GM23338 (cell line): ENCODE results near the gene FUNDC2. TPM values are rescaled to one million over a fixed set of nuclear protein-coding genes. Genes with fewer than 3 reads are reported as not detected.

Experiments used
- ATAC-seq: fragments of 200-7000 bp; cut with Tn5 transposase; 3 replicates; pipeline ENCODE4 v1.9.1; 2020
- DNase-seq: peaks from one replicate; pipeline ENCODE4 v3.0.0-alpha.2; 2015; ENCODE audit warnings: low spot score
- H2AFZ ChIP-seq: fragments of 200-600 bp; sonication (generic); 2 replicates; pipeline ENCODE4 v1.8.0; 2016; ENCODE audit warnings: antibody characterized with exemption, mild to moderate bottlenecking, moderate library complexity
- H3F3A ChIP-seq: fragments of 200-600 bp; sonication (generic); replicated peaks from 2 replicates; pipeline ENCODE4 v1.8.0; 2017; ENCODE audit warnings: antibody characterized with exemption, mixed run types, low read depth
- H3K27ac ChIP-seq: fragments of 200-600 bp; sonication (generic); 2 replicates; pipeline ENCODE4 v1.6.1; 2016; ENCODE audit warnings: low read depth
- H3K27me3 ChIP-seq: fragments of 200-600 bp; sonication (generic); 2 replicates; pipeline ENCODE4 v1.8.0; 2016; ENCODE audit warnings: mild to moderate bottlenecking, mixed run types, moderate library complexity; ENCODE audit not compliant: insufficient read depth
- H3K36me3 ChIP-seq: fragments of 200-600 bp; sonication (generic); 2 replicates; pipeline ENCODE4 v1.8.0; 2016; ENCODE audit warnings: mild to moderate bottlenecking; ENCODE audit not compliant: insufficient read depth
- H3K4me1 ChIP-seq: fragments of 200-600 bp; sonication (generic); 2 replicates; pipeline ENCODE4 v1.8.0; 2016; ENCODE audit warnings: mild to moderate bottlenecking, moderate library complexity; ENCODE audit not compliant: insufficient read depth
- H3K4me2 ChIP-seq: fragments of 200-600 bp; sonication (generic); 2 replicates; pipeline ENCODE4 v1.7.1; 2017; ENCODE audit warnings: mixed run types
- H3K4me3 ChIP-seq: fragments of 200-600 bp; sonication (generic); 2 replicates; pipeline ENCODE4 v1.6.1; 2016; ENCODE audit warnings: mixed run types
- H3K79me2 ChIP-seq: fragments of 200-600 bp; sonication (generic); replicated peaks from 2 replicates; pipeline ENCODE4 v1.8.0; 2017; ENCODE audit warnings: mild to moderate bottlenecking; ENCODE audit not compliant: insufficient read depth
- H3K9me2 ChIP-seq: fragments of 200-600 bp; sonication (generic); 2 replicates; pipeline ENCODE4 v1.8.0; 2017; ENCODE audit not compliant: insufficient read depth
- H4K20me1 ChIP-seq: fragments of 200-600 bp; sonication (generic); replicated peaks from 2 replicates; pipeline ENCODE4 v1.8.0; 2017; ENCODE audit warnings: mild to moderate bottlenecking; ENCODE audit not compliant: insufficient read depth
- H3K27ac Mint-ChIP-seq: 2 replicates; pipeline ENCODE4 v1.8.0; 2020; ENCODE audit warnings: inconsistent platforms, mild to moderate bottlenecking, moderate library complexity, mixed read lengths
- H3K27me3 Mint-ChIP-seq: 3 replicates; pipeline ENCODE4 v1.8.0; 2022; ENCODE audit warnings: low read depth, mild to moderate bottlenecking, moderate library complexity, mixed read lengths, inconsistent platforms; ENCODE audit not compliant: insufficient read depth, poor library complexity
- H3K36me3 Mint-ChIP-seq: 3 replicates; pipeline ENCODE4 v1.8.0; 2021; ENCODE audit warnings: low read depth, mild to moderate bottlenecking, inconsistent platforms, moderate library complexity, mixed read lengths
- H3K4me1 Mint-ChIP-seq: 3 replicates; pipeline ENCODE4 v1.8.0; 2020; ENCODE audit warnings: mild to moderate bottlenecking, inconsistent platforms, mixed read lengths
- H3K4me3 Mint-ChIP-seq: 3 replicates; pipeline ENCODE4 v1.8.0; 2021; ENCODE audit warnings: moderate library complexity, mild to moderate bottlenecking, inconsistent platforms, mixed read lengths
- H3K9me3 Mint-ChIP-seq: 3 replicates; pipeline ENCODE4 v1.8.0; 2020; ENCODE audit warnings: moderate library complexity, mild to moderate bottlenecking, inconsistent platforms, mixed read lengths
- CREB1 ChIP-seq: fragments of 250-450 bp; sonication (Bioruptor Pico); IDR thresholded peaks from 2 replicates; pipeline ENCODE4 v1.5.0; 2020; ENCODE audit warnings: low read depth, mild to moderate bottlenecking, moderate library complexity
- EZH2 ChIP-seq: fragments of 200-600 bp; sonication (generic); IDR thresholded peaks from one replicate; pipeline ENCODE4 v1.8.0; 2017; ENCODE audit warnings: antibody characterized with exemption, mild to moderate bottlenecking, low read depth; ENCODE audit not compliant: unreplicated experiment
- ZNF331 ChIP-seq: fragments of 250-450 bp; sonication (Bioruptor Pico); IDR thresholded peaks from 2 replicates; pipeline ENCODE4 v1.5.0; 2020; ENCODE audit warnings: low read depth, mild to moderate bottlenecking, moderate library complexity
- polyA plus RNA-seq: library from polyadenylated mRNA; unstranded; fragments of >200 nt; fragmentation: Nextera tagmentation; extraction: Ambion mirVana; gene quantifications from 2 replicates; pipeline ENCODE4 v1.2.1, GENCODE V29; 2016
- total RNA-seq: library from RNA; depleted of rRNA; stranded (reverse); fragments of >200 nt; shearing (Covaris generic); gene quantifications from 2 replicates; pipeline ENCODE4 v1.2.3, GENCODE V29; 2014
- TF ChIP-seq, protein P1 (sequence below), 2 experiments: fragments of 200-600 bp in 1 of 2; sonication (generic) in 1 of 2; conservative IDR thresholded peaks; 2 replicates each; pipeline versions ENCODE4 v1.5.1 to v1.6.1; 2016 to 2017; ENCODE audit warnings: antibody characterized with exemption in 2 of 2, low read depth in 2 of 2, mild to moderate bottlenecking in 2 of 2, moderate library complexity in 1 of 2
- TF ChIP-seq, protein P2 (sequence below): fragments of 250-450 bp; sonication (Bioruptor Pico); IDR thresholded peaks from 2 replicates; pipeline ENCODE4 v1.5.0; 2020; ENCODE audit warnings: mild to moderate bottlenecking, moderate library complexity
- TF ChIP-seq, protein P3 (sequence below): IDR thresholded peaks from 2 replicates; pipeline ENCODE4 v1.6.1; 2016; ENCODE audit warnings: antibody characterized with exemption

The FUNDC2 gene
- total and polyA plus RNA-seq, 2 experiments from 2014 or later = 28.6 to 58.5 TPM

DNA sequence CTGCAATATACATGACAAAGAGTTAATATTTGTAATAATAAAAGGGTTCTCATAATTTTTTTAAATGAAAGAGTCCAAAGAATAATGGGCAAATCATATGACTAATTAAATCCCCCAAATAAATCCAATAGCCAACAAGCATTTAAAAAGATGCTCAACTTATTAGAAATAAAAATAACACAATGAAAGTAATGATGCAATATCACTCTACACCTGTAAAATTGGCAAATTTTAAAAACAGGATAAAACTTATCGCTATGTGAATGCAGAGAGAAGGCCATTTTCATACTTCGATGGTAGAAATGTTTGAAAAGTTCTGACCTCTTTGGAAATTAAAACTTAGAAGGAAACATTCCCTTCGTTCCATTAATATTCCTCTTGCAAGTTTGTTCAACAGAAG, 6.1 kb upstream of the FUNDC2 start:
- no peak for TF ChIP-seq ZNF331 (CRISPR knock-in tag)
- TF ChIP-seq, protein P1, sequence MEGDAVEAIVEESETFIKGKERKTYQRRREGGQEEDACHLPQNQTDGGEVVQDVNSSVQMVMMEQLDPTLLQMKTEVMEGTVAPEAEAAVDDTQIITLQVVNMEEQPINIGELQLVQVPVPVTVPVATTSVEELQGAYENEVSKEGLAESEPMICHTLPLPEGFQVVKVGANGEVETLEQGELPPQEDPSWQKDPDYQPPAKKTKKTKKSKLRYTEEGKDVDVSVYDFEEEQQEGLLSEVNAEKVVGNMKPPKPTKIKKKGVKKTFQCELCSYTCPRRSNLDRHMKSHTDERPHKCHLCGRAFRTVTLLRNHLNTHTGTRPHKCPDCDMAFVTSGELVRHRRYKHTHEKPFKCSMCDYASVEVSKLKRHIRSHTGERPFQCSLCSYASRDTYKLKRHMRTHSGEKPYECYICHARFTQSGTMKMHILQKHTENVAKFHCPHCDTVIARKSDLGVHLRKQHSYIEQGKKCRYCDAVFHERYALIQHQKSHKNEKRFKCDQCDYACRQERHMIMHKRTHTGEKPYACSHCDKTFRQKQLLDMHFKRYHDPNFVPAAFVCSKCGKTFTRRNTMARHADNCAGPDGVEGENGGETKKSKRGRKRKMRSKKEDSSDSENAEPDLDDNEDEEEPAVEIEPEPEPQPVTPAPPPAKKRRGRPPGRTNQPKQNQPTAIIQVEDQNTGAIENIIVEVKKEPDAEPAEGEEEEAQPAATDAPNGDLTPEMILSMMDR (conservative IDR thresholded peaks at IDR 0.05; ENCODE audit: low read depth in 2 of 2) = no peak
- TF ChIP-seq, protein P2, sequence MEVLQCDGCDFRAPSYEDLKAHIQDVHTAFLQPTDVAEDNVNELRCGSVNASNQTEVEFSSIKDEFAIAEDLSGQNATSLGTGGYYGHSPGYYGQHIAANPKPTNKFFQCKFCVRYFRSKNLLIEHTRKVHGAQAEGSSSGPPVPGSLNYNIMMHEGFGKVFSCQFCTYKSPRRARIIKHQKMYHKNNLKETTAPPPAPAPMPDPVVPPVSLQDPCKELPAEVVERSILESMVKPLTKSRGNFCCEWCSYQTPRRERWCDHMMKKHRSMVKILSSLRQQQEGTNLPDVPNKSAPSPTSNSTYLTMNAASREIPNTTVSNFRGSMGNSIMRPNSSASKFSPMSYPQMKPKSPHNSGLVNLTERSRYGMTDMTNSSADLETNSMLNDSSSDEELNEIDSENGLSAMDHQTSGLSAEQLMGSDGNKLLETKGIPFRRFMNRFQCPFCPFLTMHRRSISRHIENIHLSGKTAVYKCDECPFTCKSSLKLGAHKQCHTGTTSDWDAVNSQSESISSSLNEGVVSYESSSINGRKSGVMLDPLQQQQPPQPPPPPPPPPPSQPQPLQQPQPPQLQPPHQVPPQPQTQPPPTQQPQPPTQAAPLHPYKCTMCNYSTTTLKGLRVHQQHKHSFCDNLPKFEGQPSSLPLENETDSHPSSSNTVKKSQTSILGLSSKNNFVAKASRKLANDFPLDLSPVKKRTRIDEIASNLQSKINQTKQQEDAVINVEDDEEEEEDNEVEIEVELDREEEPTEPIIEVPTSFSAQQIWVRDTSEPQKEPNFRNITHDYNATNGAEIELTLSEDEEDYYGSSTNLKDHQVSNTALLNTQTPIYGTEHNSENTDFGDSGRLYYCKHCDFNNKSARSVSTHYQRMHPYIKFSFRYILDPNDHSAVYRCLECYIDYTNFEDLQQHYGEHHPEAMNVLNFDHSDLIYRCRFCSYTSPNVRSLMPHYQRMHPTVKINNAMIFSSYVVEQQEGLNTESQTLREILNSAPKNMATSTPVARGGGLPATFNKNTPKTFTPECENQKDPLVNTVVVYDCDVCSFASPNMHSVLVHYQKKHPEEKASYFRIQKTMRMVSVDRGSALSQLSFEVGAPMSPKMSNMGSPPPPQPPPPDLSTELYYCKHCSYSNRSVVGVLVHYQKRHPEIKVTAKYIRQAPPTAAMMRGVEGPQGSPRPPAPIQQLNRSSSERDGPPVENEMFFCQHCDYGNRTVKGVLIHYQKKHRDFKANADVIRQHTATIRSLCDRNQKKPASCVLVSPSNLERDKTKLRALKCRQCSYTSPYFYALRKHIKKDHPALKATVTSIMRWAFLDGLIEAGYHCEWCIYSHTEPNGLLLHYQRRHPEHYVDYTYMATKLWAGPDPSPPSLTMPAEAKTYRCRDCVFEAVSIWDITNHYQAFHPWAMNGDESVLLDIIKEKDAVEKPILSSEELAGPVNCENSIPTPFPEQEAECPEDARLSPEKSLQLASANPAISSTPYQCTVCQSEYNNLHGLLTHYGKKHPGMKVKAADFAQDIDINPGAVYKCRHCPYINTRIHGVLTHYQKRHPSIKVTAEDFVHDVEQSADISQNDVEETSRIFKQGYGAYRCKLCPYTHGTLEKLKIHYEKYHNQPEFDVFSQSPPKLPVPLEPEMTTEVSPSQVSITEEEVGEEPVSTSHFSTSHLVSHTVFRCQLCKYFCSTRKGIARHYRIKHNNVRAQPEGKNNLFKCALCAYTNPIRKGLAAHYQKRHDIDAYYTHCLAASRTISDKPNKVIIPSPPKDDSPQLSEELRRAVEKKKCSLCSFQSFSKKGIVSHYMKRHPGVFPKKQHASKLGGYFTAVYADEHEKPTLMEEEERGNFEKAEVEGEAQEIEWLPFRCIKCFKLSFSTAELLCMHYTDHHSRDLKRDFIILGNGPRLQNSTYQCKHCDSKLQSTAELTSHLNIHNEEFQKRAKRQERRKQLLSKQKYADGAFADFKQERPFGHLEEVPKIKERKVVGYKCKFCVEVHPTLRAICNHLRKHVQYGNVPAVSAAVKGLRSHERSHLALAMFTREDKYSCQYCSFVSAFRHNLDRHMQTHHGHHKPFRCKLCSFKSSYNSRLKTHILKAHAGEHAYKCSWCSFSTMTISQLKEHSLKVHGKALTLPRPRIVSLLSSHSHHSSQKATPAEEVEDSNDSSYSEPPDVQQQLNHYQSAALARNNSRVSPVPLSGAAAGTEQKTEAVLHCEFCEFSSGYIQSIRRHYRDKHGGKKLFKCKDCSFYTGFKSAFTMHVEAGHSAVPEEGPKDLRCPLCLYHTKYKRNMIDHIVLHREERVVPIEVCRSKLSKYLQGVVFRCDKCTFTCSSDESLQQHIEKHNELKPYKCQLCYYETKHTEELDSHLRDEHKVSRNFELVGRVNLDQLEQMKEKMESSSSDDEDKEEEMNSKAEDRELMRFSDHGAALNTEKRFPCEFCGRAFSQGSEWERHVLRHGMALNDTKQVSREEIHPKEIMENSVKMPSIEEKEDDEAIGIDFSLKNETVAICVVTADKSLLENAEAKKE = no peak
- no peak for TF ChIP-seq CREB1
- TF ChIP-seq, protein P3, sequence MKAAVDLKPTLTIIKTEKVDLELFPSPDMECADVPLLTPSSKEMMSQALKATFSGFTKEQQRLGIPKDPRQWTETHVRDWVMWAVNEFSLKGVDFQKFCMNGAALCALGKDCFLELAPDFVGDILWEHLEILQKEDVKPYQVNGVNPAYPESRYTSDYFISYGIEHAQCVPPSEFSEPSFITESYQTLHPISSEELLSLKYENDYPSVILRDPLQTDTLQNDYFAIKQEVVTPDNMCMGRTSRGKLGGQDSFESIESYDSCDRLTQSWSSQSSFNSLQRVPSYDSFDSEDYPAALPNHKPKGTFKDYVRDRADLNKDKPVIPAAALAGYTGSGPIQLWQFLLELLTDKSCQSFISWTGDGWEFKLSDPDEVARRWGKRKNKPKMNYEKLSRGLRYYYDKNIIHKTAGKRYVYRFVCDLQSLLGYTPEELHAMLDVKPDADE = no peak
- no peak for TF ChIP-seq EZH2
- Mint-ChIP-seq H3K36me3 (no peaks in the 10 kb centered on the region), H3K4me1 (peaks cover 7% of the 10 kb centered on the region; the same call in 2 of the 3 replicates), H3K4me3 (no peak overlapping the region), H3K27ac (no peak overlapping the region), H3K9me3 (no peaks in the 10 kb centered on the region), H3K27me3 (peaks cover 5% of the 10 kb centered on the region)
- DNase-seq (no peak), ATAC-seq (no peak)
- H3K9me2 ChIP-seq = no peaks in the 10 kb centered on the region
- H3K79me2 ChIP-seq = no peaks in the 10 kb centered on the region
- no peak overlapping the region for H3K4me3 ChIP-seq
- no peak overlapping the region for H3K4me2 ChIP-seq
- no peak overlapping the region for H3K27ac ChIP-seq
- H3F3A ChIP-seq = no peaks in the 10 kb centered on the region
- H3K27me3 ChIP-seq = no peaks in the 10 kb centered on the region
- H2AFZ ChIP-seq = no peak overlapping the region
- H3K4me1 ChIP-seq = no peaks in the 10 kb centered on the region
- no peaks in the 10 kb centered on the region for H3K36me3 ChIP-seq
- no peaks in the 10 kb centered on the region for H4K20me1 ChIP-seq
